ENCODE measurements around the gene STXBP1.

DNA sequence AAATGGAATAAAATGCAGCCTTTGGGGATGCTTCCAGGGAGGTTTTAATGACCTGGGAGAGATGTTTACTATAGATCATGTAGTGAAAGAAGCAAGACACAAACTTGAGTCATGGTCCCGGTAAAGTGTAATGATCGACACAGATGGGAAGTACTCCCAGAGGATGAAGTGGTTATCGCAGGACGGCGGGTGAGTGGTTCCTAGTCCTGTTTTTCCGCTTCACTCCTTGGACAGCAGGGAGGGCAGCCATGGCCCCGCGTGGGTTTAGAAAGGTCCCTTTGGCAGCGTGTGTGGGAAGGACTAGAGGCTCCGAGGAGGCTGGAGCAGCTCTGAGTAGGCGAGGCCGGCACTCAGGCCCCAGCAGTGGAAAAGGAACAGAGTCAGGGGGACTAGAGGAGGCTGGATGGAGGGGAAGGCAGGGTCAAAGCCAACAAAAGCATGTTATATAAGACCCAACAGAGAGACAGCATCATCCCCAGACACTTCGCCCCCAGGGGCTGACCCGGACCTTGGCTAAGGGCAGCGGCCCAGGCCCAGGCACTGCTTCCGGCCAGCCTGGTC, 49.2 kb upstream of the STXBP1 start:
- no peak for TF ChIP-seq PML (IDR thresholded peaks at IDR 0.05; ENCODE audit: low read length)
- TF ChIP-seq ELF4 (CRISPR knock-in tag; IDR thresholded peaks at IDR 0.05) = no peak
- TF ChIP-seq HDAC6 (IDR thresholded peaks at IDR 0.05; ENCODE audit: low read depth, low read length) = no peak
- TF ChIP-seq, protein P1, sequence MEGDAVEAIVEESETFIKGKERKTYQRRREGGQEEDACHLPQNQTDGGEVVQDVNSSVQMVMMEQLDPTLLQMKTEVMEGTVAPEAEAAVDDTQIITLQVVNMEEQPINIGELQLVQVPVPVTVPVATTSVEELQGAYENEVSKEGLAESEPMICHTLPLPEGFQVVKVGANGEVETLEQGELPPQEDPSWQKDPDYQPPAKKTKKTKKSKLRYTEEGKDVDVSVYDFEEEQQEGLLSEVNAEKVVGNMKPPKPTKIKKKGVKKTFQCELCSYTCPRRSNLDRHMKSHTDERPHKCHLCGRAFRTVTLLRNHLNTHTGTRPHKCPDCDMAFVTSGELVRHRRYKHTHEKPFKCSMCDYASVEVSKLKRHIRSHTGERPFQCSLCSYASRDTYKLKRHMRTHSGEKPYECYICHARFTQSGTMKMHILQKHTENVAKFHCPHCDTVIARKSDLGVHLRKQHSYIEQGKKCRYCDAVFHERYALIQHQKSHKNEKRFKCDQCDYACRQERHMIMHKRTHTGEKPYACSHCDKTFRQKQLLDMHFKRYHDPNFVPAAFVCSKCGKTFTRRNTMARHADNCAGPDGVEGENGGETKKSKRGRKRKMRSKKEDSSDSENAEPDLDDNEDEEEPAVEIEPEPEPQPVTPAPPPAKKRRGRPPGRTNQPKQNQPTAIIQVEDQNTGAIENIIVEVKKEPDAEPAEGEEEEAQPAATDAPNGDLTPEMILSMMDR (IDR thresholded peaks at IDR 0.05 in 2 of 3, conservative IDR thresholded peaks at IDR 0.05 in 1 of 3; ENCODE audit: insufficient read depth in 2 of 3, low read depth in 1 of 3, low read length in 3 of 3) = no peak
- TF ChIP-seq ZNF561 (CRISPR knock-in tag; conservative IDR thresholded peaks at IDR 0.05) = no peak
- TF ChIP-seq SREBF2 (CRISPR knock-in tag; IDR thresholded peaks at IDR 0.05) = no peak
- TF ChIP-seq, protein P2, sequence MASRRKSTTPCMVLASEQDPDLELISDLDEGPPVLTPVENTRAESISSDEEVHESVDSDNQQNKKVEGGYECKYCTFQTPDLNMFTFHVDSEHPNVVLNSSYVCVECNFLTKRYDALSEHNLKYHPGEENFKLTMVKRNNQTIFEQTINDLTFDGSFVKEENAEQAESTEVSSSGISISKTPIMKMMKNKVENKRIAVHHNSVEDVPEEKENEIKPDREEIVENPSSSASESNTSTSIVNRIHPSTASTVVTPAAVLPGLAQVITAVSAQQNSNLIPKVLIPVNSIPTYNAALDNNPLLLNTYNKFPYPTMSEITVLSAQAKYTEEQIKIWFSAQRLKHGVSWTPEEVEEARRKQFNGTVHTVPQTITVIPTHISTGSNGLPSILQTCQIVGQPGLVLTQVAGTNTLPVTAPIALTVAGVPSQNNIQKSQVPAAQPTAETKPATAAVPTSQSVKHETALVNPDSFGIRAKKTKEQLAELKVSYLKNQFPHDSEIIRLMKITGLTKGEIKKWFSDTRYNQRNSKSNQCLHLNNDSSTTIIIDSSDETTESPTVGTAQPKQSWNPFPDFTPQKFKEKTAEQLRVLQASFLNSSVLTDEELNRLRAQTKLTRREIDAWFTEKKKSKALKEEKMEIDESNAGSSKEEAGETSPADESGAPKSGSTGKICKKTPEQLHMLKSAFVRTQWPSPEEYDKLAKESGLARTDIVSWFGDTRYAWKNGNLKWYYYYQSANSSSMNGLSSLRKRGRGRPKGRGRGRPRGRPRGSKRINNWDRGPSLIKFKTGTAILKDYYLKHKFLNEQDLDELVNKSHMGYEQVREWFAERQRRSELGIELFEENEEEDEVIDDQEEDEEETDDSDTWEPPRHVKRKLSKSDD (conservative IDR thresholded peaks at IDR 0.05; ENCODE audit: low read length) = no peak
- TF ChIP-seq SIN3A (IDR thresholded peaks at IDR 0.05; ENCODE audit: borderline replicate concordance in 2 of 2, control insufficient read depth in 1 of 2, low read depth in 2 of 2, low read length in 2 of 2) = no peak
- no peak for TF ChIP-seq RBM39 (optimal IDR thresholded peaks at IDR 0.05; ENCODE audit: low read depth, low read length)
- no peak for TF ChIP-seq PHTF2 (CRISPR knock-in tag; IDR thresholded peaks at IDR 0.05)
- no peak for TF ChIP-seq CBFB (CRISPR knock-in tag; IDR thresholded peaks at IDR 0.05)
- TF ChIP-seq, protein P3, sequence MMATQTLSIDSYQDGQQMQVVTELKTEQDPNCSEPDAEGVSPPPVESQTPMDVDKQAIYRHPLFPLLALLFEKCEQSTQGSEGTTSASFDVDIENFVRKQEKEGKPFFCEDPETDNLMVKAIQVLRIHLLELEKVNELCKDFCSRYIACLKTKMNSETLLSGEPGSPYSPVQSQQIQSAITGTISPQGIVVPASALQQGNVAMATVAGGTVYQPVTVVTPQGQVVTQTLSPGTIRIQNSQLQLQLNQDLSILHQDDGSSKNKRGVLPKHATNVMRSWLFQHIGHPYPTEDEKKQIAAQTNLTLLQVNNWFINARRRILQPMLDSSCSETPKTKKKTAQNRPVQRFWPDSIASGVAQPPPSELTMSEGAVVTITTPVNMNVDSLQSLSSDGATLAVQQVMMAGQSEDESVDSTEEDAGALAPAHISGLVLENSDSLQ (IDR thresholded peaks at IDR 0.05) = no peak

Measured in K562 (cell line).